IMR-90 (cell line): ENCODE measurements around the gene APOL2. TPM values are rescaled to one million over a fixed set of nuclear protein-coding genes. Genes with fewer than 3 reads are reported as not detected.

Source experiments
- ATAC-seq: fragments of 200-7000 bp; cut with Tn5 transposase; 2 replicates; pipeline ENCODE4 v1.9.1; 2020; ENCODE audit warnings: low read depth, mild to moderate bottlenecking, moderate library complexity
- BruUV-seq: library from RNA; stranded (reverse); fragments of 400-500 nt; replicated peaks from 2 replicates; lab custom pipeline; 2021; lab: Mats Ljungman, UMichigan
- CTCF ChIA-PET: fragments of 300-600 bp; formaldehyde crosslinking; extraction: SDS; loops from one replicate; lab custom pipeline; 2021; ENCODE audit warnings: antibody characterized with exemption; lab: Yijun Ruan, JAX
- POLR2A ChIA-PET: fragments of 300-600 bp; sonication (Branson Sonifier 250); formaldehyde crosslinking; loops from one replicate; lab custom pipeline; 2022; ENCODE audit warnings: antibody characterized with exemption; ENCODE audit not compliant: unreplicated experiment; lab: Charles Lee
- DNase-seq: peaks from one replicate; pipeline ENCODE4 v3.0.0; 2013
- H2AFZ ChIP-seq: replicated peaks from 2 replicates; pipeline ENCODE3; 2013; ENCODE audit warnings: low read length, mild to moderate bottlenecking; ENCODE audit not compliant: poor library complexity
- H2AK5ac ChIP-seq: 2 replicates; pipeline ENCODE4 v1.6.1; 2013; ENCODE audit warnings: low read depth, low read length, inconsistent platforms
- H2AK9ac ChIP-seq: replicated peaks from 2 replicates; pipeline ENCODE3; 2013; ENCODE audit warnings: mild to moderate bottlenecking, low read depth, low read length, moderate library complexity; ENCODE audit not compliant: poor library complexity
- H2BK120ac ChIP-seq: 2 replicates; pipeline ENCODE4 v1.6.1; 2013; ENCODE audit warnings: low read depth, low read length, inconsistent platforms
- H2BK15ac ChIP-seq: 3 replicates; pipeline ENCODE4 v1.6.1; 2013; ENCODE audit warnings: low read depth, low read length, inconsistent platforms
- H2BK20ac ChIP-seq: 2 replicates; pipeline ENCODE4 v1.6.1; 2013; ENCODE audit warnings: low read depth, mild to moderate bottlenecking, inconsistent platforms, low read length, moderate library complexity
- H2BK5ac ChIP-seq: 2 replicates; pipeline ENCODE4 v1.6.1; 2013; ENCODE audit warnings: mild to moderate bottlenecking, low read depth, low read length, inconsistent platforms; ENCODE audit not compliant: poor library complexity, severe bottlenecking
- H3K14ac ChIP-seq: replicated peaks from 2 replicates; pipeline ENCODE4 v1.6.1; 2013; ENCODE audit warnings: low read depth, low read length, inconsistent platforms
- H3K18ac ChIP-seq: 2 replicates; pipeline ENCODE4 v1.6.1; 2013; ENCODE audit warnings: low read depth, low read length, control low read depth
- H3K23ac ChIP-seq: 2 replicates; pipeline ENCODE4 v1.6.1; 2013; ENCODE audit warnings: low read depth, low read length, inconsistent platforms
- H3K27ac ChIP-seq: 2 replicates; pipeline ENCODE4 v1.5.1; 2013; ENCODE audit warnings: mild to moderate bottlenecking, control low read depth, low read length; ENCODE audit not compliant: insufficient read depth
- H3K27me3 ChIP-seq: 2 replicates; pipeline ENCODE4 v1.6.1; 2013; ENCODE audit warnings: low read length; ENCODE audit not compliant: control insufficient read depth, insufficient read depth
- H3K36me3 ChIP-seq: 2 replicates; pipeline ENCODE4 v1.6.1; 2013; ENCODE audit warnings: low read length, mixed read lengths; ENCODE audit not compliant: control insufficient read depth, insufficient read depth
- H3K4ac ChIP-seq: 2 replicates; pipeline ENCODE4 v1.6.1; 2013; ENCODE audit warnings: low read depth, low read length, inconsistent platforms
- H3K4me1 ChIP-seq: 2 replicates; pipeline ENCODE4 v1.6.1; 2013; ENCODE audit warnings: low read length, mixed read lengths; ENCODE audit not compliant: control insufficient read depth, insufficient read depth
- H3K4me2 ChIP-seq: 2 replicates; pipeline ENCODE4 v1.6.1; 2013; ENCODE audit warnings: low read depth, mild to moderate bottlenecking, control low read depth, low read length, moderate library complexity
- H3K4me3 ChIP-seq: 2 replicates; pipeline ENCODE4 v1.5.1; 2013; ENCODE audit warnings: low read depth, mild to moderate bottlenecking, control low read depth, low read length, moderate library complexity; ENCODE audit not compliant: insufficient read depth
- H3K56ac ChIP-seq: 2 replicates; pipeline ENCODE4 v1.6.1; 2013; ENCODE audit warnings: low read length, inconsistent platforms; ENCODE audit not compliant: insufficient read depth; ENCODE audit errors: extremely low read depth
- H3K79me1 ChIP-seq, 2 experiments: 2 replicates each; pipeline ENCODE4 v1.6.1; 2013; ENCODE audit warnings: low read length in 2 of 2, inconsistent platforms in 1 of 2, low read depth in 1 of 2
- H3K9ac ChIP-seq: 2 replicates; pipeline ENCODE4 v1.6.1; 2013; ENCODE audit warnings: low read depth, low read length, control low read depth
- H3K9me1 ChIP-seq: 2 replicates; pipeline ENCODE4 v1.6.1; 2013; ENCODE audit warnings: low read length, inconsistent platforms; ENCODE audit not compliant: insufficient read depth
- H3K9me3 ChIP-seq: 2 replicates; pipeline ENCODE4 v1.6.1; 2013; ENCODE audit warnings: low read length; ENCODE audit not compliant: control insufficient read depth, insufficient read depth
- H4K20me1 ChIP-seq: 2 replicates; pipeline ENCODE4 v1.6.1; 2013; ENCODE audit warnings: low read length, inconsistent platforms; ENCODE audit not compliant: insufficient read depth
- H4K5ac ChIP-seq: 2 replicates; pipeline ENCODE4 v1.6.1; 2013; ENCODE audit warnings: mild to moderate bottlenecking, low read depth, low read length, control low read depth
- H4K8ac ChIP-seq, 2 experiments: 2 replicates each; pipeline ENCODE4 v1.6.1; 2013; ENCODE audit warnings: low read depth in 2 of 2, low read length in 2 of 2, control low read depth in 1 of 2, inconsistent platforms in 1 of 2
- H4K91ac ChIP-seq: 2 replicates; pipeline ENCODE4 v1.6.1; 2013; ENCODE audit warnings: low read depth, low read length, inconsistent platforms; ENCODE audit not compliant: insufficient read depth
- USF2 ChIP-seq: fragments of 150-350 bp; IDR thresholded peaks from 2 replicates; pipeline ENCODE4 v1.6.1; 2017; ENCODE audit warnings: mild to moderate bottlenecking, antibody characterized with exemption, low read length, low read depth
- WGBS, 2 experiments: methylation state at CpG; one replicate each; pipeline versions ENCODE4 v1.1.5 to v1.1.7; 2013; ENCODE audit warnings: missing lambda C conversion rate in 2 of 2; ENCODE audit not compliant: insufficient read length in 1 of 2; ENCODE audit errors: extremely low coverage in 2 of 2; 5-methylcytosine and 5-hydroxymethylcytosine counted together
- dilution Hi-C: fragments of 300-500 bp; cut with HindIII; formaldehyde crosslinking; loops from one replicate; pipeline ENCODE4 v1.14.3; 2018; ENCODE audit warnings: low sequenced_read_pairs; ENCODE audit not compliant: unreplicated experiment
- in situ Hi-C: fragments of 300-500 bp; cut with MboI; formaldehyde crosslinking; loops from 3 replicates; pipeline ENCODE4 v1.14.3; 2019; ENCODE audit warnings: low sequenced_read_pairs, inconsistent platforms, mixed read lengths
- intact Hi-C: fragments of 100-400 bp; cut with micrococcal nuclease; formaldehyde crosslinking; loops from 2 replicates; pipeline ENCODE4 v1.10.0; 2022
- polyA plus RNA-seq, 3 experiments: library from polyadenylated mRNA; depleted of rRNA; stranded (reverse); fragments of >200 nt; gene quantifications; 2 replicates each; pipeline ENCODE4 v1.2.3, GENCODE V29; 2012; ENCODE audit warnings: low replicate concordance in 1 of 3
- total RNA-seq: library from RNA; depleted of rRNA; stranded (reverse); fragments of >200 nt; gene quantifications from 2 replicates; pipeline ENCODE4 v1.2.3, GENCODE V29; 2012
- TF ChIP-seq, protein P1 (sequence below): conservative IDR thresholded peaks from 2 replicates; pipeline ENCODE4 v1.5.1; 2012; ENCODE audit warnings: mild to moderate bottlenecking, low read depth, low read length, improper control_type of control experiment

APOL2 gene
- total and polyA plus RNA-seq, 2 of the 4 experiments (the other 2 are of a cell fraction) = 13.1 to 57.5 TPM

GRCh38 chr22:36192542-36192941, 46.8 kb downstream of the APOL2 start:
- Histone ChIP-seq H3K27ac (no peak overlapping the region), H3K23ac (0 out of 2 replicates have a peak overlapping the region, but pooled peaks have one; percentile 4), H2AK5ac (no peak overlapping the region), H2BK20ac (0 out of 2 replicates have a peak overlapping the region, but pooled peaks have one; percentile 18), H3K14ac (no peak overlapping the region), H3K79me1 (peaks cover 0 to 5% of the 10 kb centered on the region in 2 experiments; a peak in 1 of 4 replicates), H3K18ac (no peak overlapping the region), H3K9me1 (peaks cover 2% of the 10 kb centered on the region; the same call in 1 of the 2 replicates), H3K27me3 (peaks cover 10% of the 10 kb centered on the region; the same call in 1 of the 2 replicates), H3K9me3 (no peaks in the 10 kb centered on the region), H4K20me1 (no peaks in the 10 kb centered on the region), H4K8ac (no peak overlapping the region), H4K91ac (no peak overlapping the region), H2AK9ac (no peak overlapping the region), H3K9ac (no peak overlapping the region), H4K5ac (no peak overlapping the region), H2BK120ac (no peak overlapping the region), H3K4me3 (no peak overlapping the region), H2AFZ (no peak overlapping the region), H2BK15ac (no peak overlapping the region; the same call in 2 of the 3 replicates), H3K36me3 (no peaks in the 10 kb centered on the region), H3K4me1 (peaks cover 7% of the 10 kb centered on the region), H3K4ac (no peak overlapping the region), H3K56ac (no peak overlapping the region), H3K4me2 (no peak overlapping the region), H2BK5ac (no peak overlapping the region)
- intact Hi-C loops (no loop called here), in situ Hi-C loops (loop anchor here (10.0 kb wide), 1 partner anchor 292 kb away; the partner anchor contains the start of gene TXN2), dilution Hi-C loops (no loop called here)
- ChIA-PET POLR2A (no interaction called here), CTCF (interaction anchor here (1.3 kb wide), 1 partner anchor 126 kb away, joined by 4 read pairs; no protein-coding TSS in a partner anchor)
- DNase-seq (no peak), ATAC-seq (no peak)
- 20% methylated on average over 1 of the region's 4 CpGs; no CpG with 5 or more reads in 1 of the 2 experiments for WGBS, 2 experiments
- BruUV-seq = no TSS peak
- TF ChIP-seq, protein P1, sequence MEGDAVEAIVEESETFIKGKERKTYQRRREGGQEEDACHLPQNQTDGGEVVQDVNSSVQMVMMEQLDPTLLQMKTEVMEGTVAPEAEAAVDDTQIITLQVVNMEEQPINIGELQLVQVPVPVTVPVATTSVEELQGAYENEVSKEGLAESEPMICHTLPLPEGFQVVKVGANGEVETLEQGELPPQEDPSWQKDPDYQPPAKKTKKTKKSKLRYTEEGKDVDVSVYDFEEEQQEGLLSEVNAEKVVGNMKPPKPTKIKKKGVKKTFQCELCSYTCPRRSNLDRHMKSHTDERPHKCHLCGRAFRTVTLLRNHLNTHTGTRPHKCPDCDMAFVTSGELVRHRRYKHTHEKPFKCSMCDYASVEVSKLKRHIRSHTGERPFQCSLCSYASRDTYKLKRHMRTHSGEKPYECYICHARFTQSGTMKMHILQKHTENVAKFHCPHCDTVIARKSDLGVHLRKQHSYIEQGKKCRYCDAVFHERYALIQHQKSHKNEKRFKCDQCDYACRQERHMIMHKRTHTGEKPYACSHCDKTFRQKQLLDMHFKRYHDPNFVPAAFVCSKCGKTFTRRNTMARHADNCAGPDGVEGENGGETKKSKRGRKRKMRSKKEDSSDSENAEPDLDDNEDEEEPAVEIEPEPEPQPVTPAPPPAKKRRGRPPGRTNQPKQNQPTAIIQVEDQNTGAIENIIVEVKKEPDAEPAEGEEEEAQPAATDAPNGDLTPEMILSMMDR = no peak
- TF ChIP-seq USF2 = no peak
